GM19372 (cell line): ENCODE data around the gene RNF130.

Experiments
- ATAC-seq: cut with Tn5 transposase; IDR thresholded peaks from one replicate; pipeline ENCODE4 v1.9.1; 2021; ENCODE audit warnings: mild to moderate bottlenecking, low read depth, moderate library complexity; ENCODE audit not compliant: unreplicated experiment

RNF130 gene

DNA sequence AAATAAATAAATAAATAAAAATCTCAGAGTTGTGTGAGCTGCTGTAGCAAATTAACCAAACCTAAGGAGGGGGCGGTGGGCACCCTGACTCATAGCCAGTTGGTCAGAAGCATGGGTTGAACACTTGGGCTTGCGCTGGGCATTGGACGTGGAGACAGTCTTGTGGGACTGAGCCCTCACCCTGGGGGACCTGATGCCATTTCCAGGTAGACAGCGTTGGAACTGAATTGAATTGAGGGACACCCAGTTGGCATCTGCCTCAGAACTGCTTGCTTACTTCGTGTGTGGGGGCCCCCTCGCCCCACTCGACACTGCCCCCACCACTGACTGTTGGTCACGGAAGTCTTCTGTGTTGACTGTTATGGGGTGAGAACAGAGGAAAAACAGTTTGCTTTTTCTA lies 144.9 kb downstream of the RNF130 start:
- ATAC-seq: no peak

DNA sequence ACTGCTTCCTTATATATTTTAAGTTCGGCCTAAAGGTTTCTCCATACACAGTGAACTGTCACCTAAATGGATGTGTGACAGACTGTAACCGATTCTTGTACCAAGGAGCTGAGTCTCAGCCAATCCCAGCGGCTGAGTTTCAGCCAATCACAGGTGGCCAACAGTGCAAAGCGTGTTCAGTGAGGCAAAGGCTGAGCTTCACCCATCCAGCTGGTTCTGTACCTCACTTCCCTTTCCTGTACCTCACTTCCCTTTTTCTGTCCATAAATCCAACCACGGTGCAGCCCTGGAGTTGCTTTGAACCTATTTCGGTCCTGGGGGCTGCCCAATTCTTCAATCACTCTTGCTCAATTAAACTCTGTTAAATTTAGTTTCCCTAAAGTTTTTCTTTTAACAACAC lies 148.1 kb downstream of the RNF130 start:
- no peak for ATAC-seq

DNA sequence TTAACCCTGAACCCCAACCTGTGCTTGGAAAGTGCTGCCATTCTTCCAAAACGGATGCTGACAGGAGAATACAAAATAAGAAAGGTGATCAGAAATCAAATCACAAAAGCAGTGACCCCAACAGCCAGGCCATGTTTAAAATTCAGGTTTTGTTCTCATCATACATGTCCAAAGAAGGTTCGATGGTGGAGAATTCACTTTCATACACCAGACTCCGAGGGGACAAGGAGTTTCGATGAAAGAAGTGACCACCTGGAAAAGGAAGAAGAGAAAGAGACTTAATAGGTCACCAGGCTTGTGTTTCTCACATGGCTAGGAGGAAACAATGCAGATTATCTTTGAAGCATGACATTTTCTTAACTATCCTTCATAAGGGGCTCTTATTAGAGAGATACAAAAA lies 151.4 kb downstream of the RNF130 start:
- ATAC-seq: no peak

DNA sequence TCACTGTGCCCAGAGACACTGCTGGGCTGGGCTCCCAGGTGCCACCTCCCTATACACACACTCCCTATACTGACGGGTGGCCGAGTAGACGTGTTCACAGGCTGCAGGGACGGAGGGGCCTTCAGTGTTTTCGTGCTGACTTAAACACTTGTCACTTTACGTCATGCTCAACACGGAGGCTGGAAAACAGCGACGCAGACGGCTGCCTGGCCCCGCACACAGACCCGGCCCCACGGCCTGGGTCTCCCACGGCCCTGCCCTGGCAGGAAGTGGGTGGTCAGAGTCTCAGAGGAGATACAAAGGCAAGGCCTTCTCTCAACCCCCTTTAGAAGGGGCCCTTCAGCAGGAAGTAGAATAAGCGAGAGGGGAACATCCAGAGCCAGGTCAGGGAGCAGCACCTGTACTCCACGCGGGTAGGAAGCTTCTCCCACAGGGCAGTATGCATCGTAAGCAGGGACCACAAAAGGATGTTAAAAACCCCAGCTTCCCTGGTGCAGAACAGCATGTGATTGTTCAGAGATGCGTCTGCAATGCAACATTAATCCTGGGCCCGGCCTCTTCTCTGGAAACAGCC lies 152.0 kb downstream of the RNF130 start:
- ATAC-seq: no peak

DNA sequence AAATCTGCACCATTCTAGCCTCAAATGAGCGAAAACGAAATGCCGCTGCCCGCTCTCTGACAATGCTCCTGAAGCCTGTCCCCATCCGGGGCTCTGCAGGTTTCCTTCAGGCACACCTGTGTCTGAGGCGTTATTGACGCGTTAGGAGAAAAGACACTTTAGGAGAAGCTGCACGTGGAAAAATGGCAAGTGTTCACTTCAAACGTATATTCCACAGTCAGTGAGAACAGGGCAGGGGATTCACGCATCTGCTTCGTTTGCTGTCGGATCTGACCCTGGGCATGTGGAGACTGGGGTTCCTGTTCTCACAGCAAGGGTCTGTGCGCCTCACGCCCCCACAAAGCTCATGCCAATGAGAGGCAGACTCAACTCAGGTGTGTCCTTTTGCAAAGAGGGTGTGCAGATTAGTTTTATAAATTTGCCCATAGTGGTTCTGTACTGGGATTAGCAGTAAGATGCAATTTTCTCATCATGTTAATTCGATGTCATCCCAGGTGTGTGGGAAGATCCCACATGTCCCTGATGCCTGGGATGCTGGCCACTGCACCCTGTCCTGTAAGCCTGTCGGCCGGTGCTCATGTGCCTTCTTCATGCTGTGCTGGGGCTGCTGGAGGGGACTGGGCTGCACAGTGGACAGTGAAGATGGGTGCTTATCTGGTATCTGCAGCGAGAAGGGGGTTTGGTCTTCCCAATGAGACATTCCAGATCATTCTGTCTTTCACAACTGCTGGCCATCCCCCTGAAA lies 152.6 kb downstream of the RNF130 start:
- ATAC-seq: no peak

DNA sequence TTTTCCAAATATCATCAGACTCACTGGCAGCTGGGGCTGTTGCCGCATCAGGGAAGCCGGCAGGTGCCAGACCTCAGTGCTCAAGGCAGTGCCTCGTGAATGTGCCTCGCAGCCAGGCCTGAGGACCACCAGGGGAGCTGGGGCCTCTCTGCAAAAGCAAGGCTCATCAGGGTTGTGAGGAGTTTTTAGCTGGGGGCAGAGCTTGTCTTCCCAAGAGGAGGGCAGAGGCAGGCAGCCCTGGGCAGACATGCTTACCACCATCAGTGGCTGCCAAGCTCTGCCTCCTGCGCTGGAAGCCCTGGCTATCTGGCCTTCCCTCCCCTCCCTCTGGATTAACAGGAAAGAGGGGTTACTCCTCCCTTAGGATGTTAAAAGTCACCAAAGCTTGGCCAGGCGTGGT lies 155.0 kb downstream of the RNF130 start:
- ATAC-seq: no peak

DNA sequence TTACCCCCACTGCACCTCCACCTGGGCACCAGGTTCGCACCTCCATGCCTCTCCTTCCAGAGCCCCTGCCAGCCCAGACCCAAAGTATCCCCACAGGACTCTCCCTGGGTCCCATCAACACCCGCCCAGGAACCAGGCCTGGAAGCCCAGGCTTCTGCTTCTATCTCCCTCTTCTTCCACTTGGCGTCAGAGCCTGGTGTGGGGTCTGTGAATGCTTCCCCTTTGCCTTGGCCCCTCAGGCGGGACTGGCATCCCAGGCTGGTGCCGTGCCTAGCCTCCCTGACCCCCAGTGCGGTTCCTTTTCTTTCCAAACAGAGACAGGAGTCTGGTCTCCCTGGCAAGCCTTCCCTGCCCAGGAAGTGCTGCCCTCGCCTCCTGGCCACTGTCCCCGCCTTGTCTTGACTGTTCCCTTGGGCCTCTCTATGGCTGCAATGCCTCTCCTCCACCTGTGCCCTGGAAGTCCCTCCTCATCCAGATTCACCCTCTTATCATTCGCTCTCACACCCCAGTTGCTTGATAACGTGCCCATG lies 156.1 kb downstream of the RNF130 start:
- ATAC-seq: no peak

DNA sequence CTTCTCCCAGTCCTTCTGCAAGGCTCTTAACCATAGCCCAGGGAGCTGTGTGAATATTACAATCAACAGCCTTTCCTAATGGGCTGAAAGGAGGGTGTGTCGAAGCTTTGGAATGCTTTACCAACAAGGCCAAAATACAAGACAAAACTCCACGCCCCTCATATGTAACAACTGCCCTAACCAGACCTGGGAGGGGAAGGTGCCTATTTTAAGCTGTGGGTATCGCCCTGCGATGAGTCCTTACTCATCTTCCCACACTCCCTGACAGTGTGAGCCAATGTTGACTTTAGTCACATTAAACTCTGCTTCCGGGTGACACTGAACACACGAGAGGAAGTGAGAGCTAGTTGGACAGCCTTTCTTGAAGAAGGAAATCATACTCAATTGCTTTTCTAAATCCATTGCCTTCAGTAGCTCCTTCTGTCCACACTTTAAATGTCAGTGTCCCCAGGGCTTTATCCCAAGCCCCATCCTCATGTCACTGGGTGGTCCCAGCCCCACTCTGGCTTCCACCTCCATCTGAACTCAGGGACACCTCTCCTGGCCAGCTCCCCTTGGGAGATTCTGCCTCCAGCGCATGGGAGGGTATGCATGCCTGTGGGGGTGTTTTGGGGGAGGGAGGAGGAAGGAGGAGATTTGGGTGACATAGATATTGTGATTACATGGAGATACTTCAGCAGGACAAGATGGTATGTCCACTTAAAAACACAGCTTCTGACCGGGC lies 157.4 kb downstream of the RNF130 start:
- no peak for ATAC-seq

DNA sequence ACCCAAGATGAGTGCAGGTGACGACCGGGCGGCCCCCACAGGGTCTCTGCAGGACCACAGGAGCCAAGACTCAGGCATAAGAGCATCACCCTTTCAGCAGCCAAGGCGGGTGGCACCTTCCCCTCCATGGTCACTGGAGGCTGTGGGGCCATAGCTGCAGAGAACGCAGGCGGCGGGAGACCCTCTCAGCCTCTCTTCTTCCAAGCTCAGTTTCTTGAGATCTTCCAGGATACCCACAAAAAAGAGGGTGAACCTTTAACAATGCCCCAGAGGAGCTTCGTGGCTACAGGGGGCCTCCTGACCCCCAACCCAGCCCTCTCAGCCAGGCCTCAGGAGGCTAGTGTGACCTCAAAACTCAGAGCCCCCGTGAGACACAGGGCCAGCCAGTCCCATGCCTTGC lies 158.1 kb downstream of the RNF130 start:
- no peak for ATAC-seq

DNA sequence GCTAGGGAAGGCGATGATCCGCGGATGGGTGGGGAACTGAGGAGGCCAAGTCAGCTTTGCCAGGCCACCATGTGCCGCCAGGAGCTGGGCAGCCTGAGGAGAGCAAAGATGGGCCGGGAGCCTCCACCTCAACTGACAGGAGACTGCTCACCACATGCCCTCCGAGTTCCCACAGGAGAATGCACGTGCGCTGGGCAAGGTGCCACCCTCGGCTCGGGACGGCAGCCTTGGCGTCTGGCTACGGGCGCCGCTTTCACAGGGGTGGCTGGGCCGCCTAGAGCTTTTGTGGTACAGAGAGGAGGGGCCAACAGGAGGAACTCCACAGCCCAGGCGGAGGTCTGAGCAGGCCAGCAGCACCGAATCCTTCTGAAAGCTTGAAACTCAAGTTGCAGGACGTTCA lies 158.6 kb downstream of the RNF130 start:
- ATAC-seq: no peak

DNA sequence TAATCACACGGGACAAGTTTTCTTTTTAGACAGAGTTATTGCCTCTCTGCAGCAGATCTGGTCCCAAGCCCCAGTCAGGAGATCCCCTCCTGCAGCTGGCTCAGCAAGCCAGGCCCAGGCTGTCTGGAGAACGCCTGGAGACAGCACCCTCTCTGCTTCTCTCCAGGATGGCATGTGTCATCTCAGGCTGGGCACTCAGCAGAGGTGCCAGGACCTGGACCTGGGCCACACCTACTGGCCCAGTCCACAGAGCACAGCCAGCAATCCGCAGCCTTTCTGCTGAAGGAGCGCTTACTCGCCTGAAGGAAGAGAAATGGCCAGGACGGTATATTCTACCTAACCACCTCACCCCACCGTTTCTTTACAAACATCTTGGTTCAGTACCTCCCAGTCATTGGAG lies 159.2 kb downstream of the RNF130 start:
- no peak for ATAC-seq

DNA sequence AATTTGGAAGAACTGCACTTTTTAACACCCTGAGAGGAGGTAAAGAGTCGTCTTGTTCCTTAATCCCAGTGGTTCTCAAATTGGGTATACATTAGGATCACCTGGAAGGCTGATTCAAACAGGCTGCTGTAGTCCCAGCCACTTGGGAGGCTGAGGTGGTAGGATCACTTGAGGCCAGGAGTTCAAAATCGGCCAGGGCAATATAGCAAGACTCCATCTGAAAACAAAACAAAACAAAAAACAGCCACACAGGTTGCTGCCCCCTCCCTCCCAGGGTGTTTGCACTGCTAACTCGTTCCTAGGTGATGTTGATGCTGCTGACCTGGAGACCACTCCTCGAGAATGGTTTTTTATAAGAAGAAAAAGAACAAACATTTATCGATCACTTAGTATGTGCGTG lies 162.3 kb downstream of the RNF130 start:
- ATAC-seq: no peak

DNA sequence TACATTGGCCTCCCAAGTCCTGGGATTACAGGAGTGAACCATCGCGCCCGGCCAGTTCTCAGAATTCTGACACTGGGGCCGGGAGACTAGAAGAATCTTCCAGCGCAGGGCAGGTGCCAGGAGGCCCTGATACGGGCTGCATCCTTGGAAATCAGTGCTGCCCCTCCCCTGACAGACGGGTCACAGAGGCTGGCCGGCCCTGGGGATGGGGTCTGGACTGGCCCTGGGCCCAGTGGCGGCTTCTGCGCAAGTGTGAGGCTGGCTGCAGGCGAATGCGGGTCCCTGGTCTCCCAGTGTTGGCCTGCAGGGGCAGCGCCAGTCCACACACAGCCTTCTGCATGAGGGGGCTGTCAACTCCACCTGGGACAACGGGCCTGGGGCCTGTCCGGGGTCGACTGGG lies 163.0 kb downstream of the RNF130 start:
- ATAC-seq: no peak

DNA sequence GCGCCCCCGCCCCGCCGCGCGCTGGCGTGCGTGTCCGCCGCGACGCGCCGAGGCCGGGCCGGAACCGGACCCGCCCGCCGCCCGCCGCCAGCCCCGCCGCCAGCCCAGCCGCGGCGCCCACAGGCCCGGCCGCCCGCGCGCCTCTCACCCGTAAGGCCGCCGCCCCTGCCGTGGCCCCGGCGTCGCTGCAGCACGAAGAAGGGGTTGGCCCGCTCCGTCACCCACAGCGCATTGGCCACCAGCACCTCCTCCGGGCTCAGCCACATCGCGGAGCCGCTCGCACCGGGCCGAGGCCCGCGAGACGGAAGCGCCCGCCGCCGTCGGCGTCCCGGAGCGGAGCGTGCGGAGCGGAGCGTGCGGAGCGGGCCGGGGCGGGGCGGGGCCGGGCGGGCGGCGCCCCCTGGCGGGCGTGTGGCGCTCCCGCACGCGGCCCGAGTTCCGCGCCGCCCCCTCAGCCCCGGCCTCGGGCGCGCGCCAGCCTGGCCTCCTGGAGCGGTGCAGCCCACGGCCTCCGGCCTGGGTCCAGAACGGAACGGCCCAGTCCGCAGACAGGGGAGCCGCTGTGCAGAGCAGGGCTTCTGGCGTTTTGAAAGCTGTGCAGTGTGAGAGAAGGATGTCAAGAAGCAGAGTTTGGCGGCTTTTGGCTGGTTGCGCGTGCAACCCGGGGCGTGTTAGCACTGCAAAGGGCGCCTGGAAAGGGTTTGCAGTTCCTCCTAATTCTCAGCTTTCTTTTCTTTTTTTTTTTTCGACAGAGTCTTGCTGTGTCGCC lies 163.8 kb downstream of the RNF130 start, which contains the start of gene TBC1D9B:
TSS of gene TBC1D9B (minus strand) at position 342 of the 769 bp plus-strand sequence. CDS start at position 266, 76 bp downstream.
- ATAC-seq: peak; percentile 90

DNA sequence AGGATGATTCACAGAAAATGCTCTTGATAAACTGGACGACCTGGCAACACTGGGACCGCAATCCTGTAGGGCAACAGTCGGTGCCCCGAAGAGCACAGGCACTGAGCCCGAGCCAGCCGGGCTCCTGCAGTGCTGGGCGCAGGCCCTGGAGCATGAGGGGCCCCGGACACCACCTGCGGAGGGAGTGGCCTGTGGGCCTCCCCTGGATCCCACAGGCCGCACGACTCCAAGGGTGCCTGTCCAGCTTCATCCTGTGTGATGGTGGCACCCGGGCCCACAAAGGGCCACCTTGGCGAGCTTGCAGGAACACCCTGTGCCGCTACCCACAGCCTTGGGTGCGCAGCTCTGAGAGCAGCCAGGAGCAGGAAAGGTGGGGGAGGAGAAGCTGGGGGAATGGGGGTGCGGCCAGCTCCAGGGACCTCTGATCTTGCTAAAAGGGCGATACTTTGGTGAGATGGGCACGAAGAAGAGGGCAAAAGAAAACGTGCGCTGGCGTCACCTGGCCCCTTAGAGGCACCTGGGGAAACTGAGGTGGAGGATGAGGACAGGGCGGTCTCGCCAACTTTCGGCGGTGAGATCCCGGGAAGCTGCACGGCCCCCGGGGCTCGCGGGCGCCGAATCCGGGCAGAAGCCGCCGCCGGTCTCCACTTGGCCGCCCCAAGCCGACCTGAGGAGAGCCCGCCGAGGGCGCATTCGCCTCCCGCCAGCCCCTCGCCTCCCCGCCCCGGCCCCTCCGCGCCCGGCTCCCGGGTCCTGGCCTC lies 164.6 kb downstream of the RNF130 start:
- ATAC-seq: peak; percentile 32

DNA sequence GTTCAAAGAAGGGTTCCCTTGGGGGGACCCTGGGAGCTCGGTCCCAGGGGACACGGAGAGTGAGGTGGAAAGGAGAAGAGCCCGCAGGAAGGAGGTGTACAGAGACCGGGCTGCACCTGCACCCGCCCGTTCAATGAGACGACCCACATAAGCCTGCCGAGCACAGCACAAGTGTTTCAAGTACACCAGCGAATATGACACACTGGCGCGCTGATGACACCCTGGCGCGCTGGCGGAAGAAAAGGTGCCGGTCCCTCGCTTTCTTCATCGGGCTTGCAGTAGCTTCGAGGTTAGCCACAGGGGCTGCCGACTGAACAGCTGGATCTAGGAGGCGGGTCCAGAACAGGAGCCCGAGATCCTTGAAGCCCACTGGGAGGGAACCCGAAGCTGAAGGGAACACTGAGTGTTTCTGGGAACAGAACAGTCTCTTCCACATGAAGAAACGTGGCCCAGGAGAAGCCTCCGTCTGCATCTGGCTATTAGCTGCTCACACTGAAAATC lies 165.2 kb downstream of the RNF130 start:
- ATAC-seq: no peak

DNA sequence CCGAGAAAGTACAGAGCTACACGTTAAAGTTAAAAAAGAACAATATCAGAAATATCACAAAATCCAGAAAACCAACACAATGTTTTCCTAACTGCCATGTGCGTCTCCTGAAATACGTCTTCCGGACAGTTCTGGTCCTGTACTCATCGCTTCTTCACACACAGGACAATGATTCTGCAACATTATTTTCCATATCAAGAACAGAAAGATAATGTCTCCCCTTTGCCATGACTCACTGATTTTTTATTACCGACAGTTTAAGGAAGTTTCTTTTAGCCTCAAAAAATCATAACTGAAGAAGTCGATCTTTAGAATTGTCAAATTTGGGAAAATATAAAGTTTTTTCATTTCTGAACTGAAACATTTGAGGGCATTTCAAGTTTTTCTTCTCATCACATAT lies 166.4 kb downstream of the RNF130 start:
- no peak for ATAC-seq
